ENCODE results near the gene GTF2H2. TPM values are rescaled to one million over a fixed set of nuclear protein-coding genes. Genes with fewer than 3 reads are reported as not detected.
"Not testable (repeated sequence)": the region's sequence is repeated elsewhere in the genome, so short reads cannot be mapped to it uniquely, and the experiment has no call there.

The GTF2H2 gene
- polyA plus RNA-seq (ENCODE audit: insufficient read depth in 1 of 5, insufficient read length in 5 of 5, low replicate concordance in 1 of 5), result 10 to 100 TPM; 18.7 to 53.4 (median 27.3) TPM
- long read RNA-seq, donor 1, partial matches to known transcripts, result 5 of 6 reads
- long read RNA-seq, donor 1, other reads (novel, unspliced or antisense), result 0 of 6 reads
- long read RNA-seq, donor 2, partial matches to known transcripts, result 0 of 1 reads
- long read RNA-seq, donor 2, other reads (novel, unspliced or antisense), result 0 of 1 reads
- long read RNA-seq, donor 3, result 0 reads
- long read RNA-seq, donor 4, full-length matches to known transcripts, result 1 of 1 reads
- long read RNA-seq, donor 4, partial matches to known transcripts, result 0 of 1 reads
- long read RNA-seq, donor 4, other reads (novel, unspliced or antisense), result 0 of 1 reads
- long read RNA-seq, donor 5, partial matches to known transcripts, result 0 of 3 reads
- long read RNA-seq, donor 5, other reads (novel, unspliced or antisense), result 0 of 3 reads
- long read RNA-seq, donor 6, partial matches to known transcripts, result 0 of 2 reads
- long read RNA-seq, donor 6, other reads (novel, unspliced or antisense), result 0 of 2 reads
- long read RNA-seq, donor 7, full-length matches to known transcripts, result 2 of 2 reads
- long read RNA-seq, donor 7, partial matches to known transcripts, result 0 of 2 reads
- long read RNA-seq, donor 7, other reads (novel, unspliced or antisense), result 0 of 2 reads
- long read RNA-seq, donor 8, partial matches to known transcripts, result 0 of 1 reads
- long read RNA-seq, donor 8, other reads (novel, unspliced or antisense), result 0 of 1 reads

DNA sequence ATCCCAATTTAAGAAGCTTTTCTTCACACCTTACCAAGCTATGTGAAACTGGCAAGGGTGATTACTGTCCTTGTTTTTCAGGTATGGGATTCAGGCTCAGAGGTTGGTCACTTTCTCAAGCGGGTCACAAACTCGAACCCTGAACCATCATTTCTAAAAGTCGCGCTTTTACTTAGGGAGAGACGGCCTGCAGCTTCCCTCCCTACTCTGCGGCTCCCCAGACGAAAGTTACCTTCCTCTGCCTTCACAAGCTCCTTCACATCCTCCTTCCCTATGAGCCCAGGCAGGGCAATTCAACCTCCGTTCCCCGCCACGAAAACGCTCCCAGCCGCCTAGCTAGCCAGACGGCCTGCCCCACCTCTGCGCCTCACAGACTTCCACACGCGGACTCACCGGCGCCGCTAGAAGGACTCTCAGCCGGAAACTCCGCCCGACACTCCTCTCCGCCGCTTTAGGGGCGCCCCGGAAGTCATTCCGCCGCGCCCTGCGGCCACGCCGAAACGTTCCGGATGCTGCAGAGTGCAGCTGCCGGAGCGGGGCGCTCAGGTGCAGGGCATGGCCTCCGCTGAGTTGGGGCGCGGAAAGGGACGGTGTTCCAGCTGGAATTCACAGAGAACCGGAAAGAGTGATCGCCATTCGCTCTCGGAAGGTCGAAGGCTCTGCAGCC lies at the start of gene GTF2H2:
TSS of gene GTF2H2 (minus strand) at position 415 of the 667 bp plus-strand sequence. CDS start 4,913 bp downstream, outside the sequence.
- DNase-seq, result not testable (repeated sequence)

DNA sequence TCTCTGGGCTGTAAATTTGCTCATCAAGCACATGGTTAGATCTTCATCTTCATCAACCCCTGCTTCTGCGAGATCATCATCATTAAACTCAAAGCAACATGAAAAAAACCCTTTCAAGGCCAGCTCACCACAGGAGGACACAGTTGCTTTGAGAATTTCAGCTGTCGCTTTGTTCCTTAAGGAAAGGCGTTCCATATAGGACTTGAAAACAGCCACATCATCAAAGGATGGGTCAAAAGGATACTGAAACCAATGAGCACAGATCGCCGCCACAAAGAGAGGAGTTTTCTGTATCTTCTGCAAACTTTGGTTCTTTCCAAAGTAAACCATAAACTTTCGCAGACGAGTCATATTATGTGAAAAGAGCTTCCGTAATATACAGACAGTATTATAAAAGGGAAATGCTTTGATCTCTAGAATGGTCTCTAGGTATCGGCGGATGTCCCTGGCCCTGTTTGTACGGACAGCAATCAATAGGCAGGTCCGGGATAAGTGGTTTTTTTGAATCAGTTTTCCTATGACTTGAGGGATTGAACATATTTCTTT lies 42.3 kb upstream of the GTF2H2 start:
- not testable (repeated sequence) for DNase-seq

DNA sequence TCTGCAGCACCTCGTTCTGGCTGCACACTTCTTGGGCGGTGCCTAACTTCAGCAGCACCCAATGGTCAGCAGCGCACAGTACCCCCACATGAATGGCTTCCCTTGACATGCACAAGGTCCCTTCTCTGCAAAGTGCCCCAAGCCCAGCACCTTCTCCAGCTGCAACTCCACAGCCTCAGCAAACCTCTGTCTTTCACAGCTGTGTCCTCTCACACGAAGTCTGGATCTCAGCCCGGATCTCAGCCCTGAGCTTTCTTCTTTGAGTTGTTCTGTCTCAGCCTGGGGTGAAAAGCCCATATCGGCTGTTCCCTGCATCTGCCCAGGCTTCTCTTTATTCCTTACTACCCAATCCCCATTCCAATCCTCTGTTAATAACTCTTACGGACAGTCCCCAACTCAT lies 32.5 kb upstream of the GTF2H2 start:
- DNase-seq, result not testable (repeated sequence)

DNA sequence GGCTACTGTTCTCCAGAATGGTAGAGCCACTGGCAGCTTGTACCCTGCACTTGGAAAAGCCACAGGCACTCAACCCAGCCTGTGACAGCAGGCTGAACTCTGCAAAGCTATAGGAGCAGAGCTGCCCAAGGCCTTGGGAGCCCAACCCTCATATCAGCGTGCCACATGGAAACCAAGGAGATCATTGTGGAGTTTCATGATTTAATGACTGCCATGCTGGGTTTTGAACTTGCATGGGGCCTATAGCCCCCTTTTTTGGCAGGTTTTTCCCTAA lies 30.4 kb upstream of the GTF2H2 start:
- not testable (repeated sequence) for DNase-seq

DNA sequence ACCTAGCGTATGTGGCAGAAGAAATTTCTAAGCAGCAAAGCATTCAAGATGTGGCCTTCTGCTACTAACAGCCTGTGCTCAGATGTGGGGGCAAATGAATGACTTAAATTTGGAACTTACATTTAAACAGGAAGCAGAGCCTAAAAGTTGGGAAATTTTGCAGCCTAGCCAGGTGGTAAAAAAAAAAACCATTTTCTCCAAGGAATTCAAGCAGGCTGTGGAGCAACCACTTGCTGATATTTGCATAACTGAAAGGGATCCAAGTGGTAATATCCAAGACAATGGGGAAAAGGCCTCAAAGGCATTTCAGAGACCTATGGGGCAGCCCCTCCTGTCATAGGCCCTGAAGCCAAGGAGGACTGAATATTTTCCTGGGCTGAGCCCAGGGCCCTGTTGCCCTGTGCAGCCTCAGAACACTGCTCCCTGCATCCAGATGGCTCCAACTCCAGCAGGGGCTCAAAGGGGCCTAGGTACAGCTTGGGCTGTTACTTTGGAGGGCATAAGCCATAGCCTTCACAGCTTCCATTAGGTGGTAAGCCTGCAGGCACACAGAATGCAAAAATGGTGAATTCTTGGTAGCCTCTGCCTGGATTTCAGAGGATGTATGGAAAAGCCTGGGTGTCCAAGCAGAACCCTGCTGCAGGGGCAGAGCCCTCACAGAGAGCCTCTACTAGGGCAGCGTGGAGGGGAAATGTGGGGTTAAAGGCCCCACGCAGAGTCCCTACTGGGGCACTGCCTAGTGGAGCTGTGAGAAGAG lies 29.9 kb upstream of the GTF2H2 start:
- not testable (repeated sequence) for DNase-seq

DNA sequence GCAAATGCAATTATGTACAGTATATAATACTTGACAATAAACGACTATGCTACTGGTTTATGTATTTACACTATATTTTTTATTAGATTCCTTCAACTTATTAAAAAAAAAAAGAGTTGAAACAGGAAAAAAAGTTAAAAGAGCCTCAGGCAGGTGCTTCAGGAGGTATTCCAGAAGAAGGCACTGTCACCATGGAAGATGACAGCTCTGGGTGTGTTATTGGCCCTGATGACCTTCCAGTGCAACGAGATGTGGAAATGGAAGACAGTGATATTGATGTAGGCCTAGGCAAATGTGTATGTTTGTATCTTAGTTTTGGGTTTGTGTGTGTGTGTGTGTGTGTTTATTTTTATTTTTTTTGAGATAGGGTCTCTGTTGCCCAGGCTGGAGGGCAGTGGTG lies 22.3 kb upstream of the GTF2H2 start:
- DNase-seq, result not testable (repeated sequence)

DNA sequence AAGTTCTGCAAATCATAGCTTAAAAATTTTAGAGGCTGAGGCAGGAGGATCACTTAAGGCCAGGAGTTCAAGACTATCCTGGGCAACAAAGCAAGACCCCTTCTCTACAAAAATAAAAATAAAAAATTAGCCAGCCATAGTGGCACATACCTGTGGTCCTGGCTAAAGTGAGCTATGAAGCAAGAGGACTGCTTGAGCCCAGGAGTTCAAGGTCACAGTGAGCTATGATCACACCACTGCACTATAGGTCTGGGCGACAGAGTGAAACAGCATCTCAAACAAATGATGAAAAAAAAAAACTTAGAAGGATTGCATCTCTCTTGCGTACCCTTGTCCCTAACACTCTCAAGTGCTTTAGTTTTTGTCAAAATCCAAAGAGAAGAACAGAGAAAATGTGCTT lies 21.3 kb upstream of the GTF2H2 start:
- not testable (repeated sequence) for DNase-seq

DNA sequence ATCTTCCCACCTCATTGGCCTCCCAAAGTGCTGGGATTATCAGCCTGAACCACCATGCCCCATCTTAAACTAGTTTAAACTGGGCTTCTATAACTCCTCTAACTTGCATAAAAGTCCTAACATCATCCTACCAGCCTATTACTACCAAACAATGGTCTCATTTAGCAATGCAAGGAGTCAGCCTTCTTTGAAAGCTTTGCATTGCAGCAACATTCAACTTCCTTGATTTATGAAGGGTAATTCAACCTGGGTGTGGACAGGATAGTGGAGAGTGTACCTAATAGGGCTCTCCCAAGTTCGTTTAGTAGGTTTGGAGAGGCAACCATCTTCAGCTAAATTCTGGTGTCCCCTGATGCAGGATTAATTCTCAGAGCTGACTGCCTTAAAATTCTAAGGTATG lies 18.7 kb upstream of the GTF2H2 start:
- DNase-seq, result not testable (repeated sequence)

DNA sequence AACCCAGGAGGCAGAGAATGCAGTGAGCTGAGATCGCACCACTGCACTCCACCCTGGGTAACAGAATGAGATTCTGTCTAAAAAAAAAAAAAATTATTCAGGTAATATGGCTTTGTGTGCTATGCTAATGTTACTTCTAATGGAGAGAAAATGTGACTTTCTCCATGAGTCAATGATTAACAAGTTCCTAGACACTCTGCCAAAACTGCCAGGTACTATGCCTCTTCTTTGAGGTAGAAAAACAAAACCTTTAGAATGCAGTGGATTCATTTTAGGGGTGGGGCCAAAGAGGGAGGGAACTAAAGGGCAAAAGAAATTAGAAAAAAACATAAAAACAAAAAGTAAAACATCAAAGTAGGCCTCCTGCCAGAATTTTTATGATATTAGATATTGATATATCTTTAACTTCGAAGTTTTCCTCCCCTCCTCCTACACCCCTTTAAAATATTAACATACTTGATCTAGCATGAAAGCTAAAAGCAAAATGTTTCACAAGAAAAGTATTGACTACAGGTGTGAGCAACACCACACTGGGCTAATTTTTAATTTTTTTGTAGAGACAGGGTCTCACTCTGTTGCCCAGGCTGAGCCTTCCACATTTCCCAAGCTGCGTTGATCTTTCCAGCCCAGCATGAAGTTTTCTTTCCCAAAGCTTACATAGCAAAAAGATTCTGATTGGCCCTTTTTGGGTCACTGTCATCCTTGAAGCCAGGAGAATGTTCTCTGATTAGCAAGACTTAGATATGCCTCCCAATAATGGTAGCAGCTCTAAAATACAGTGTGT lies 17.0 kb upstream of the GTF2H2 start:
- DNase-seq, result not testable (repeated sequence)

DNA sequence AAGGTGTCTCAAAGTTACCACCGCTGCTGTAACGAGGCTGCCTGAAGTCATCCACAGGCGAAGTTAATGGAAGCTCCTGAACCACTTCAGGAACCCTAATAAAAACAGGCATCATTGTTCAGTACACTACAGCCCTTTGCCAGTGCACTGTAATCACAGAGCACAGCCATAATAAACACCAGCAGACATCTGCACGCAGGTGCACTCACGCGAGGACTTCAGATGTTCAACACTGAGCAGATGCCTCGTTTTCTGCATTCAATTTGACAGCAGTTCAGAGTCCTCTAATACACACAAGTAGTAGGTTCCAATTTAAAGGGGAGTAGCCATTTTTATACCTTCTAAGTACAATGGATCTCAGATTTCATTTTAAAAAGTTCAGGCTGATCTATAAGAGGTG lies 15.4 kb upstream of the GTF2H2 start:
- not testable (repeated sequence) for DNase-seq

DNA sequence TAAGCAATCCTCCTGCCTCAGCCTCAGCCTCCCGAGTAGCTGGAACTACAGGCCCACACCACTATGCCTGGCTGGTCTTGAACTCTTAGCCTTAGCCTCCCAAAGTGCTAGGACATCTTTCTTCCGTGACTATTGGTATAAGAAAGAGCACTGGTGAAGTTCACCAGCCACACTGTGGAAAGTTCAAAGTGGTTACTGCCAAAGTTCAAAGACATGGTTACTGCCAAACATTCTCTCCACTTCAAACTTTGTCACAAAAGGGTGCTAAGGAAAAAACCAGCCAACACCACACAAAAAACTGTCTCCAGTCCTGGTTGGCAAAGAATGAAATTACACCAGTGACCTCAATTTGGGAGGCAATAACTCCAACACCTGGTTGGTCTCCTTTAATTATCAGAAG lies 14.9 kb upstream of the GTF2H2 start:
- not testable (repeated sequence) for DNase-seq

DNA sequence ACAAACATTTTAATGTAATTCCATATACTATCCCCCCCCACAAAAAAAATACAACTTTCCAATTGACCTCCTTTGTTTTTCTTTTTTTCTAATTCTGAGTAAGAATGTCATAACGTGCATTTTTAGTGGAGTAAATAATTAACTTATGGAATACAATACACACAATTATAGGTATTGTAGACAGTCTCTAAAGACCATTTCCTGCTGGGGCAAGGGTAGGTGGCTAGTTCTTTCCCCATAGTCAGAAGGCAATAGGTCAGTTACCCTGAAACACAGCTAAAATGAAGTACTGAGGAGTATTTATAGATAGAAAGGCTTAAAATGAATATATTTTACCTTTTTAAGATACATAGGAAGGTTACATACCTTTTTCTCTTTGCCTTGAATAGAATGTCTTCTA lies 6.2 kb downstream of the GTF2H2 start:
- not testable (repeated sequence) for DNase-seq

DNA sequence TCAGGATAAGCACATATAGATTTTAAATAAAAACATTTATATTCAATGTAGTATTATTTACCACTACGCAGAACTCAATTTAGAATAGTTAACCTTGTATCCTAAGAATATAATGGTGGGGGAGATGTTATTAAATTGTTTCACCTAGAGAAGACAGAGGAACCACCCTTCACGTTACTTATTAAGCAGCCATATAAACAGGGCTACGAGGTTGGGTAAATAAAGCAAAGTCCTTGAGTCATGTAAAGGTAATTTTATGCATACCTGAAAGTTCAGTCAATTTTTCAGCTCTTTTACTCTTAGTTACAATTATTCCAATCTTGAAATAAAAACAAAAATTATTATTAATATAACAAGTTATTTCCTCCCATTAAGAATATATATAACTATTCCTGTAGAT lies 8.1 kb downstream of the GTF2H2 start:
- not testable (repeated sequence) for DNase-seq

DNA sequence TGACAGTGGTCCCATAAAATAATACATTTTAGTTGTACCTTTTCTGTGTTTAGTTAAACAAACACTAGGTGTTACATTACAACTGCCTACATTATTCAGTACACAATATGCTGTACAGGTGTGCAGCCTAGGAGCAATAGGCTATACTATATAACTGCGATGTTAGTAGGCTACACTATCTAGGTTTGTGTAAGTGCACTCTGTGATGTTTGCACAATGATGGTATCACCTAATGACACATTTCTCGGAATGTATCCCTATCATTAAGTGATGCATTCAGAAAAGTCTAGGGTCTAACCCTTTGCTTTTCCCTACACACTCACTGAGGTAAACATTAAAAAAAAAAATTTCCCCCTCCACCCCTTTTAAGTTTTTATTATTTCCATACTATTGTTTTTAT lies 22.7 kb downstream of the GTF2H2 start:
- DNase-seq, result not testable (repeated sequence)

DNA sequence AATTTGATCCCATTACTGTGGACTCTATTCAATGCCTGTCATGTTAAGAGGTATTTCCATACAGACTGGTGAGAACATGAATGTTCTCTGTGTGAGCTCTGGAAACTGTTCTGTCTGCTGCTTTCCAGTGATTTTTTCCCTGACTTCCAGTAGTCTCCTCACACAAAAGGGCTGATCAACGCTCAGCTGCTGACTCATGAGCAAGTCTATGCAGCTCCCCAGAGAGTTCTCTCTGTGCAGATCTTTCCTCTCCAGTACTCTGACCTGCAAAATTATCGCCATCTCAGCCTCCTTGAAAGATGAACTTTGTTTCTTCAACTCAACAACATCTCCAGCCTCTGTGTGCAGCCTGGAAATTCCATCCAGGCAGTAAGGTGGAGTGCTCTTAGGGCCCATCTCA lies 23.3 kb downstream of the GTF2H2 start:
- not testable (repeated sequence) for DNase-seq

DNA sequence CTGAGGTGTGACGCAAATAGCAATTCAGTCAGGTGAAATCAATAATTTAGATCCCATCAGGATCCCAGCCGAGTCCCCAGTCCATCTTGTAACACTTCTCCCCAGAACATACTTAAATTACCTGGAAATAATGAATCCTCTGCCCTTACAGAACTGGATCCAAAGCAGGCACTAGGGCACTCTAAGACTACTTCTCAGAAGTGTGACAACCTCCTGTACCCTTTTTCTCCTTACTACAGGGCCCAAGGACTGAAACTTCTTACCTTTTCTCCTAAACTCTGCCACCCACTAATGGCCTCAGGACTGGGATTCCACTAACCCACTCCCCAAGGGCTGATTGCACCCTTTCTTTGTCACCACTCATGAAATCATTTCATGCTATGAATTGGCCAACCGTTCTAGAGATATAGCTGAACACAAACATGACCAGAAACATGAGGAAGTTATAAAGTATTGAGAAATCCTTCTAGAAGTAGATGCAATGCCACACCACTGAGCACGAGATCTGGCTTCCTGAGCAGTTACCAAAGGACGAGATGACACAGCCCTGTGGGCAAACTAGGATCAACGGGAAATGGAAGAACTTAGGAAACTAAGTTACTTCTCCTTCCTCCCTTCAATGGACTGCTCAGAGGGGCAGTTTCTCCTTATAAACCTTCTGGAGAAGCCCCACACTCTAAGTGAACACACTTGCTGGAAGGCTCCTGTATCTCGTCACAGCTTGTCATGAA lies 36.3 kb downstream of the GTF2H2 start:
- not testable (repeated sequence) for DNase-seq

DNA sequence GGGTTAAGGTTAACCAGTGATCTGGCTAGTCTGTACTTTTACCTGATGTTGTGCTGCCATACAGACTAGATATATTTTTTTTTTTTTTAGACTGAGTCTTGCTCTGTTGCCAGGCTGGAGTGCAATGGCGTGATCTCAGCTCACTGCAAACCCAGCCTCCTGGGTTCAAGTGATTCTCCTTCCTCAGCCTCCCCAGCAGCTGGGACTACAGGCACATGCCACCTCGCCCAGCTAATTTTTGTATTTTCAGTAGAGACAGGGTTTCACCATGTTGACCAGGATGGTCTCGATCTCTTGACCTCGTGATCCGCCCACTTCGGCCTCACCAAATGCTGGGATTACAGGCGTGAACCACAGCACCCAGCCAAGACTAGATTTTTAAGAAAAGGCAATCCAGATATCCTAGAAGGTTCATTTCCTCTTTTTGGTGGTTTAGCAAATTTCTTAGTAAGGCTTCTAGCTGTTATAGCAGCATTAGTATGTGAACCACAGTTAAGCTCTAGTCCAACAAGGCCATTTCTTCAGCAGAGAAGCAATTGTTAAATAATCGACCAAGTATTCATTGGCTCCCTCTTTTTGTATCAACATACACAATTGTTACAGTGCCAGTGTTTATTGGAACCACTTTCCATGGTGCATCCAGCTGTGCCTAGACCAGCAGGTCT lies 42.1 kb downstream of the GTF2H2 start, which contains the start of gene NAIP:
TSS of gene NAIP (minus strand) at position 51 of the 665 bp plus-strand sequence. CDS start 12,424 bp downstream, outside the sequence.
- DNase-seq, result not testable (repeated sequence)

DNA sequence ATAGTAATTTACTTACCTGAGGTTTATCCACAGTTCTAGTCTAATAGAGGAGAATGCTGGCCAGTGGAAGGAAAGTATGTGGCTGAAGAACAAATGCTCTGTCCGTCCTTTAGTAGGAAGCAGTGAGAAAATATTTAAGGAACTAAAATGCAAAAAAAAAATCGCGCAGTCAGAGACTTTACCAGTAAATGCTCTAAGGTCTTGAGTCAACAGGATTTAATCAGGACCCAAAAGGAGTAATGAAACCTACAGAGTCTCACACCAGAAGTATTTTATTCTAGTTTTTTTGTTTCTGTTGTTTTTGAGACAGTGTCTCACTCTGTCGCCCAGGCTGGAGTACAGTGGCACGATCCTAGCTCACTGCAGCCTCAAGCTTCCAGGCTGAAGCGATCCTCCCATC lies 46.8 kb downstream of the GTF2H2 start:
- DNase-seq, result not testable (repeated sequence)

DNA sequence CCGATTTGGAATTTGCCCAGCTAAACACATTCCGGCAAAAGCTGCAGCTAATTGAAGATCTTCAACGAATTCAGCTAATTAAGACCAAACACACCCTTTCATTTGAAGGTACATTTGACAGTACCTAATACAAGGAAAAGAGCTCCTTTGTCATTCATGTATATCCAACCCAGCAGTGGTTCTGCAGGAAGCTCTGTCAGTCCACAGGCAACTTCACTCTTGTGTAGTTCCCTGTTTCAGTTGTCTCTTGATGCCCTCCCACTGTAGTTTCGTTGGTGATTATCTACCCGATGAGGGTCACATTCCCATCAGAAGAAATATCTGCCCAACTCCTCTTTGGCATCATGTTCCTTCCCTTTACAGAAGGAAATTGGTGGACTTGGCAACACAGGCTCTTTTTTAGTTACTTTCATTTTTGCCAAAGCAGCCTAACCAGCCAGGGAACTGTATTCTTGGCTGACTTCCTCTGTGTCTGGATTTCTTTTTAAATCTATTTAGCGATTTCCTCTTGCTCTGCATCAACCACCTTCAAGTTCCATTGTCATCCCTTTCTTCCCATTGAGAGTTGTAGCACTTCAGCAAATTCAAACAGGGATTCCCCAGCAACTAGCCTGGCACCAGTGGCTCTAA lies 49.0 kb downstream of the GTF2H2 start:
- DNase-seq, result not testable (repeated sequence)

Measured in right lung (tissue), 10 donors.